HG03439 (cell line): ENCODE results near the gene EHBP1.
"Not testable (repeated sequence)": the region's sequence is repeated elsewhere in the genome, so short reads cannot be mapped to it uniquely, and the experiment has no call there.

Experiments used
- ATAC-seq: cut with Tn5 transposase; IDR thresholded peaks from one replicate; pipeline ENCODE4 v1.9.1; 2021; ENCODE audit warnings: mild to moderate bottlenecking, moderate library complexity; ENCODE audit not compliant: unreplicated experiment

EHBP1 gene

GRCh38 chr2:62732262-62732777 is 26.8 kb downstream of the EHBP1 start:
- no peak for ATAC-seq

GRCh38 chr2:62733546-62733945 is 28.0 kb downstream of the EHBP1 start:
- no peak for ATAC-seq

GRCh38 chr2:62736899-62737559 is 31.5 kb downstream of the EHBP1 start:
- ATAC-seq, result no peak

GRCh38 chr2:62738981-62739936 is 33.7 kb downstream of the EHBP1 start:
- ATAC-seq, result no peak

- no peak for ATAC-seq
Measured at GRCh38 chr2:62740221-62740620, 34.7 kb downstream of the EHBP1 start.

GRCh38 chr2:62741127-62741526 is 35.6 kb downstream of the EHBP1 start:
- ATAC-seq, result no peak

GRCh38 chr2:62741954-62742722 is 36.6 kb downstream of the EHBP1 start:
- no peak for ATAC-seq

- no peak for ATAC-seq
Measured at GRCh38 chr2:62743506-62743905, 38.0 kb downstream of the EHBP1 start.

DNA sequence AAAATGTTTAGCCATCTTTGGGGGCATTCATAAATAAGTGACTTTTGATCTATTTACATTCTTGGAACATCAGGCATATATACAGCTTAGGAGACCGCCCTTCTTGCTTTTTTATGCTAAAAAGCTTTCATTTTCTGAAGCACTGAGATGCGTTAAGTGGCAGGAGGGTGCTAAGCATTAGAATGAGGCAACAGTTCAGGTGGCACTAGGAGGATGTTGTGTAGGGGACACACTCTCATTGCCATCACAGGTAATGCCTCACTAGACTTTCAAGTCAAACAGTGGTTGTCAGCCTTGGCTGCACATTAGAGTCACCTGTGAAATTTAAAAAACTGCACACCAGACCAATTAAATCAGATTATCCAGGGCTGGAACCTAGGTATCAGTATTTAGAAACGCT is 39.1 kb downstream of the EHBP1 start:
- ATAC-seq, result no peak

DNA sequence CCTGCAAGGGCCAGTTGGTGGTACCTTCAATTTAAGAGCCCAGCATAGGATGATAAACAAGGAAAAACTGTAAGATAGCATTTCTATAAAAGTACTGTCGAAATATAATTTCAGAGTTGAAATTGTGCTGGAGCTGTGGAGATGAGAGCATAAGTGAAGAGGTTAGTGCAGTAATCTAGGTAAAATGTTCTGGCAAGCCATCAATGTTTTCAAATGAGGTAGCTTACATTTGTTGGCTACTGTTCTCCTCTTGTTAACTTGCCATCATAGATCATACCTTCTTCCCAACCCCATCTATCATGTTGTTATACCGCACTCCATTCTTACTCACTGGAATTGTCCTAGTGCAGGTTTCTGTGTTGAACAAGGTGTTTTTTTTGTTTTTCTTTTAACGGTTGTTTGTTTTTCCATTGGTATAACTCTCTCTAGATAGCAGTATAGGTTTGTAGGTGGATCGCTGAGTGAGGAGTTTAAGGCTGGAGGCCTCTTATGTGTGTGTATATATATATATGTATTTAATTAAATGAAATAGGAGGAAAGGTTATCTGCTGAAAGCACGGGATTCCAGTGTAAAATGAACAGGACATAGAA is 40.5 kb downstream of the EHBP1 start:
- no peak for ATAC-seq

DNA sequence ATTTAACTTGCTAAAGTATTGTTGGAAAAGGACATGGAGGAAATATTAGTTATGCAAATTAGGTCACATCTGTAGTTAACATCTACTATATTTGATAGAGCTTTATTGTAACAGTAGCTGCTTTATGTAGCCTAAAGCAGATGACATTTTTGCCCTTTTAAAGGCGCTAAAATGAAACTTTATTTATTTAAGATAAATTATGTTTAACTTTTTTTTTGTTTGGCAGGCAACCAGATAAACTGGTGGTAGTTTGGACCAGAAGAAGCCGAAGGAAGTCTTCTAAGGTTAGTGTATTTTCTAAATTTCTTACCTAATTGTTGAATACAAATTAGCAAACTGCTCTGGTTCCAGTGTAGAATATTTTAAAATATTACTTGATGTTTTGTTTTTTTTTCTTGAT is 41.7 kb downstream of the EHBP1 start:
- no peak for ATAC-seq

DNA sequence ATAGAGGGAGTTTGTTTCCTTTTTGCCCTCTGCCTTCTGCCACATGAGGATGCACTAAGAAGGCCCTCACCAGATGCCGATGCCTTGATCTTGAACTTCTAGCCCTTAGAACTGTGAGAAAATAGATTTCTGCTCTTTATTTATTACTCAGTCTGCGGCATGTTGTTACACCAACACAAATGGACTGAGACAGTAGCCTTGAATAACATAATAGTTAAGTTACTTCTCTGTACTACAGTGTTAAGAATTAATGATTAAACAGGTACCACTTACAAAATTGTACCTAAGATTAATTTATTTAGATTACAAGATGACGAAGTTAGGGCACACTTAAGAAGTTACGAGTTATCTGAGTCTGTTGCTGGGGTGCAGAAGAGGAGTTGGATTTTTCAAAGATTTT is 42.4 kb downstream of the EHBP1 start:
- no peak for ATAC-seq

GRCh38 chr2:62749111-62749510 is 43.6 kb downstream of the EHBP1 start:
- not testable (repeated sequence) for ATAC-seq

DNA sequence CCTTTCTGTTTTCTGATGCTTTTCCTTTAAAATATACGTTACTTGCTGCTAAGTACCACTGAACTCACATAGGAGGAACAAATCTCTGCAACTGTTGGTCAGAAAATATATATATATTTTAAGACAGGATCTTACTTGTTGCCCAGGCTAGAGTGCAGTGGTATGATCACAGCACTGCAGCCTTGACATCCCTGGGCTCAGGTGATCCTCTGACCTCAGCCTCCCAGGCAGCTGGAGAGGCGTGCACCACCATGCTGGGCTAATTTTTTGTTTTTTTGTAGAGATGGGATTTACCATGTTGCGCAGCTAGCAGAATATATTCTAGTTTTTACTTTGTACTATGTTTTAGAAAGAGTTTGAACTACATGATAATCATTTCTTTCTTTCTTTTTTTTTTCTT is 51.5 kb downstream of the EHBP1 start:
- no peak for ATAC-seq

GRCh38 chr2:62760026-62760425 is 54.5 kb downstream of the EHBP1 start:
- no peak for ATAC-seq

DNA sequence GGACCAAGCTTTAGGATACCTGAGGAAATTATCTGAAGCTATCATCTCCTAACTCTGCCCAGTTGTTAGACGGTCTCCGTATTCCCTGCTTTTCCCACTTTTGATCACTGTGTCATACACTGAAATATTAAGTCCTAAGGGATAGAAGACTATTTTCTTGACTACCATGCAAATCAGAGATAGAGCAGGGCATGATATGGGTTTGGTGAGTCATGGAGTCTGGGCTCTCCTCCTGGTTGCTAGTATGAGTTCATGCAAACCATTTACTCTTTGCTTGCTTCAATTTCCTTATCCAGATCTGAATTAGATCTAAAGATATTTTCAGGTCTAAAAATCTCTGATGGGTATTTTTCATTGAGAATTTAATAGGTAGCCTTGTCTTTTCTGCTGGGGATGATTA is 55.0 kb downstream of the EHBP1 start:
- no peak for ATAC-seq

DNA sequence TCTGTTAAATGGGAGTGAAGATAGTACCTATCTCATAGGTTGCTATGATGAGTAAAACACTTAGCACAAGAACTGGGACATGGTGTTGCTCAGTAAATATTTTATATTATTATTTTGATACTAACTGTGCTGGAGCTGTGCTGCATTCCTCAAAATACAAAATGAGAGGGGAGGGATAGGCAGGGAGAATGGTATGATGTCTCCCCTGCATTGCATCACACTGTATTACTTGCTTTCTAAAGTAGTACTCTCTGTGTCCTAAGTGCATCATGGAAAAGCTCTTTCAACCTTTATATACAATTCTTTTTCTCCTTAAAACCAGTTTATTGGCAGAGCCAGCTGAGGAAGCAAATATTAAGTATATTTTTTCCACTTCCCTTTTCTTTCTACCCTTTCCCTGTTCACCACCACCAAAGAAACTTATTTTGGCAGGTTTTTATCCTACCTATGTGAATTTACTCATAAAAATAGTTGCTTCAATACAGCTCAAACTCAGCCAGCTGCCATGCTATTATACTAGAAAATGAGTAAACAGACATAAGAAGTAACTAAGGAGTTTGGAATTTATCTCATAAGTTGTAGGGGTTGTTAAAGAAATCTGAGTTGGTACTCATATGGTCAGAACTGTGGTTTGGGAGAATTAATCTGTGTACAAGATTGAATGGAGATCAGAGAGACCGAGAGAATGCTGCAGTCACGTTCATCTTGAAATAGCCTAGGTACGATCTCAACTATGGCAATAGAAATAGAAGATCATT is 60.3 kb downstream of the EHBP1 start:
- no peak for ATAC-seq

GRCh38 chr2:62768615-62769014 is 63.1 kb downstream of the EHBP1 start:
- ATAC-seq, result no peak

DNA sequence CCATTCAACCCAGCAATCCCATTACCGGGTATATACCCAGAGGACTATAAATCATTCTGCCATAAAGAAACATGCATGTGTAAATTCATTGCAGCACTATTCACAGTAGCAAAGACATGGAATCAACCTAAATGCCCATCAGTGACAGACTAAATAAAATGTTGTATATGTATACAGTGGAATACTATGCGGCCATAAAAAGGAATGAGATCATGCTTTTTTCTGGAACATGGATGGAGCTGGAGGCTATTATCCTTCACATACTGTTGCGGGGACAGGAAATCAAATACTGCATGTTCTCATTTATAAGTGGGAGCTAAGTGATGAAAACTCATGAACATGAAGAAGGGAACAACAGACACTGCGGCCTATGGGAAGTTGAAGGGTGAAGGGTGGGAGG is 65.1 kb downstream of the EHBP1 start:
- ATAC-seq, result no peak
